Measurements from ENCODE around the gene AVEN. TPM values are rescaled to one million over a fixed set of nuclear protein-coding genes. Genes with fewer than 3 reads are reported as not detected.

The AVEN gene
- polyA plus RNA-seq, 1 of the 3 experiments (the other 2 are of a cell fraction), result 7.5 TPM

DNA sequence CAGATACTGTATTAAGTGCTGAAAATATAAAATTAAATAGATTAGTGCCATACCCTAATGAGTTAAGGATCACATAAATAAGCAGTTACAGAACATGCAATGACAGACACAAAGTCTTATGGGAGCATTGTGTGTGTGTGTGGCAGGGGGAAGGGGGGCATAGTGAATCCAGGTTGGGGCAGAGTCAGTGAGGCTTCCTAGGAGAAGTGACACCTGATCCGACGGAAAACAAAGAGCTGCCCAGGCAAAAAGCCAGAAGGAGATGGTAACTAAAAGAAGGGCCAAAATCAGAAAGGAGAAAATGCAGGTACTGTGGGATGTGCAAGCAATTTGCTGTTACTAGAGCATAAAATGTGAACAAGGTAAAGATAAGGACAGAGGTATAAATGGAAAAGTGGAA is 150.8 kb downstream of the AVEN start:
- H3K4me2 ChIP-seq, result no peak overlapping the region
- H3K27ac ChIP-seq (ENCODE audit: low read depth in 2 of 2, low read length in 1 of 2), result no peak overlapping the region
- H3K36me3 ChIP-seq (replicated peaks in 1 of 2; ENCODE audit: control insufficient read depth in 1 of 2, insufficient read depth in 2 of 2, low read length in 1 of 2), result no peaks in the 10 kb centered on the region
- no peaks in the 10 kb centered on the region for H3K79me2 ChIP-seq (ENCODE audit: insufficient read depth)
- no peaks in the 10 kb centered on the region for H4K20me1 ChIP-seq (ENCODE audit: insufficient read depth)
- TF ChIP-seq, protein P1, sequence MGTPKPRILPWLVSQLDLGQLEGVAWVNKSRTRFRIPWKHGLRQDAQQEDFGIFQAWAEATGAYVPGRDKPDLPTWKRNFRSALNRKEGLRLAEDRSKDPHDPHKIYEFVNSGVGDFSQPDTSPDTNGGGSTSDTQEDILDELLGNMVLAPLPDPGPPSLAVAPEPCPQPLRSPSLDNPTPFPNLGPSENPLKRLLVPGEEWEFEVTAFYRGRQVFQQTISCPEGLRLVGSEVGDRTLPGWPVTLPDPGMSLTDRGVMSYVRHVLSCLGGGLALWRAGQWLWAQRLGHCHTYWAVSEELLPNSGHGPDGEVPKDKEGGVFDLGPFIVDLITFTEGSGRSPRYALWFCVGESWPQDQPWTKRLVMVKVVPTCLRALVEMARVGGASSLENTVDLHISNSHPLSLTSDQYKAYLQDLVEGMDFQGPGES (IDR thresholded peaks at IDR 0.05; ENCODE audit: low read depth, low read length), result no peak
- no peak for TF ChIP-seq MAX (IDR thresholded peaks at IDR 0.05; ENCODE audit: low read depth)
- no peak for TF ChIP-seq ELF1 (IDR thresholded peaks at IDR 0.05)
- no peak for TF ChIP-seq MEF2A (IDR thresholded peaks at IDR 0.05; ENCODE audit: borderline replicate concordance, low read depth)
- no peak for TF ChIP-seq TCF12 (IDR thresholded peaks at IDR 0.05)
- TF ChIP-seq NFIC (IDR thresholded peaks at IDR 0.05; ENCODE audit: borderline replicate concordance), result no peak
- TF ChIP-seq SMC3 (IDR thresholded peaks at IDR 0.05; ENCODE audit: low read depth, low read length), result no peak
- TF ChIP-seq FOSL2 (IDR thresholded peaks at IDR 0.05; ENCODE audit: borderline replicate concordance, low read depth), result no peak
- no peak for TF ChIP-seq SIN3A (IDR thresholded peaks at IDR 0.05; ENCODE audit: borderline replicate concordance, low read depth, low read length)
- TF ChIP-seq RCOR1 (IDR thresholded peaks at IDR 0.05; ENCODE audit: low read length), result no peak
- TF ChIP-seq PBX3 (IDR thresholded peaks at IDR 0.05), result no peak
- TF ChIP-seq TEAD4 (IDR thresholded peaks at IDR 0.05; ENCODE audit: borderline replicate concordance, insufficient read depth), result no peak
- no peak for TF ChIP-seq RXRA (IDR thresholded peaks at IDR 0.05; ENCODE audit: borderline replicate concordance, low read depth)
- TF ChIP-seq USF2 (IDR thresholded peaks at IDR 0.05; ENCODE audit: borderline replicate concordance, low read depth, low read length), result no peak
- no peak for TF ChIP-seq JUND (IDR thresholded peaks at IDR 0.05)
- no peak for TF ChIP-seq CHD2 (IDR thresholded peaks at IDR 0.05; ENCODE audit: low read length, partially characterized antibody)
- TF ChIP-seq POLR2AphosphoS5 (IDR thresholded peaks at IDR 0.05; ENCODE audit: low read depth, low read length), result no peak
- WGBS (ENCODE audit: low lambda C conversion rate), result 82% methylated on average over 2 of the region's 2 CpGs
- ChIA-PET CTCF (interaction anchor here (0.7 kb wide), 1 partner anchor 619 kb away, joined by 3 read pairs; no protein-coding TSS in a partner anchor), POLR2A (no interaction called here)
- H3K9me2 ChIP-seq, result no peaks in the 10 kb centered on the region
- H3K4me1 ChIP-seq (ENCODE audit: control insufficient read depth in 1 of 2, insufficient read depth in 2 of 2, low read depth in 1 of 2, low read length in 1 of 2), result peaks cover 0 to 3% of the 10 kb centered on the region in 2 experiments; a peak in 1 of 4 replicates
- H3K9me3 ChIP-seq, result no peaks in the 10 kb centered on the region
- H3K27me3 ChIP-seq (ENCODE audit: insufficient read depth), result no peaks in the 10 kb centered on the region
- no peak for DNase-seq
- H2AFZ ChIP-seq (ENCODE audit: low read depth), result no peak overlapping the region
- H3K4me3 ChIP-seq (ENCODE audit: low read depth in 2 of 2, low read length in 1 of 2), result no peak overlapping the region
- H3K9ac ChIP-seq, result no peak overlapping the region
- H3F3A ChIP-seq (replicated peaks; ENCODE audit: insufficient read depth), result no peaks in the 10 kb centered on the region

- H3K4me2 ChIP-seq, result no peak overlapping the region
- H3K9ac ChIP-seq, result no peak overlapping the region
- no peaks in the 10 kb centered on the region for H4K20me1 ChIP-seq (ENCODE audit: insufficient read depth)
- no peak overlapping the region for H2AFZ ChIP-seq (ENCODE audit: low read depth)
- H3K9me2 ChIP-seq, result peaks cover 6% of the 10 kb centered on the region; the same call in 1 of the 2 replicates
- H3K9me3 ChIP-seq, result no peaks in the 10 kb centered on the region
- no peaks in the 10 kb centered on the region for H3F3A ChIP-seq (replicated peaks; ENCODE audit: insufficient read depth)
- CTCF ChIA-PET, result no interaction called here
- no peaks in the 10 kb centered on the region for H3K36me3 ChIP-seq (replicated peaks in 1 of 2; ENCODE audit: control insufficient read depth in 1 of 2, insufficient read depth in 2 of 2, low read length in 1 of 2)
- no peaks in the 10 kb centered on the region for H3K4me1 ChIP-seq (ENCODE audit: control insufficient read depth in 1 of 2, insufficient read depth in 2 of 2, low read depth in 1 of 2, low read length in 1 of 2)
- H3K27ac ChIP-seq (ENCODE audit: low read depth in 2 of 2, low read length in 1 of 2), result no peak overlapping the region
- 100% methylated on average over 2 of the region's 2 CpGs for WGBS (ENCODE audit: low lambda C conversion rate)
- H3K27me3 ChIP-seq (ENCODE audit: insufficient read depth), result no peaks in the 10 kb centered on the region
- no peak for DNase-seq
- no peak overlapping the region for H3K4me3 ChIP-seq (ENCODE audit: low read depth in 2 of 2, low read length in 1 of 2)
- POLR2A ChIA-PET, result no interaction called here
- H3K79me2 ChIP-seq (ENCODE audit: insufficient read depth), result no peaks in the 10 kb centered on the region
- TF ChIP-seq TCF12 (IDR thresholded peaks at IDR 0.05), result no peak
- TF ChIP-seq PBX3 (IDR thresholded peaks at IDR 0.05), result no peak
- no peak for TF ChIP-seq FOXM1 (IDR thresholded peaks at IDR 0.05; ENCODE audit: low read depth)
- no peak for TF ChIP-seq REST (IDR thresholded peaks at IDR 0.05; ENCODE audit: low read depth, low read length)
These were observed 156.1 kb downstream of the AVEN start for GRCh38 chr15:33882921-33883320.
